Measurements from ENCODE around the gene ZNF514. TPM values are rescaled to one million over a fixed set of nuclear protein-coding genes. Genes with fewer than 3 reads are reported as not detected.

Gene ZNF514
- total RNA-seq, 1 experiment from 2014 or later, result 5.0 TPM

Other genes starting within 250 kb of the ZNF514 start
- gene MAL, start 134.1 kb downstream of the ZNF514 start, total RNA-seq (2014; rRNA removed; shearing (Covaris generic); ENCODE audit: low replicate concordance), result not detected in 2 replicates
- gene MRPS5, start 38.0 kb downstream of the ZNF514 start, total RNA-seq (2014; rRNA removed; shearing (Covaris generic); ENCODE audit: low replicate concordance), result 66.2 and 71.0 TPM in 2 replicates
- gene ZNF2, start 6.0 kb upstream of the ZNF514 start, total RNA-seq (2014; rRNA removed; shearing (Covaris generic); ENCODE audit: low replicate concordance), result 3.3 and 4.2 TPM in 2 replicates
- gene ZNF892, start 47.7 kb upstream of the ZNF514 start, total RNA-seq (2014; rRNA removed; shearing (Covaris generic); ENCODE audit: low replicate concordance), result 0.74 and 1.7 TPM in 2 replicates
- 2.0 and 2.3 TPM in 2 replicates for gene PROM2, start 114.6 kb upstream of the ZNF514 start, total RNA-seq (2014; rRNA removed; shearing (Covaris generic); ENCODE audit: low replicate concordance)
- 7.7 and 14.1 TPM in 2 replicates for gene KCNIP3, start 137.5 kb upstream of the ZNF514 start, total RNA-seq (2014; rRNA removed; shearing (Covaris generic); ENCODE audit: low replicate concordance)
- 36.3 and 44.3 TPM in 2 replicates for gene FAHD2A, start 242.9 kb upstream of the ZNF514 start, total RNA-seq (2014; rRNA removed; shearing (Covaris generic); ENCODE audit: low replicate concordance)

All from MG63 (cell line).